HEK293 (cell line): ENCODE measurements around the gene CELF4.

Experiments used
- CTCF ChIP-seq: fragments of 450-650 bp; formaldehyde crosslinking; IDR thresholded peaks from 2 replicates; pipeline ENCODE4 v1.5.1; 2016; ENCODE audit warnings: missing biosample characterization, missing genetic modification characterization
- PBX3 ChIP-seq: sonication (generic); formaldehyde crosslinking; IDR thresholded peaks from 2 replicates; pipeline ENCODE4 v1.8.1; 2022; ENCODE audit warnings: mild to moderate bottlenecking, moderate library complexity, missing genetic modification reagents
- REPIN1 ChIP-seq: fragments of 450-650 bp; formaldehyde crosslinking; IDR thresholded peaks from 2 replicates; pipeline ENCODE4 v1.5.1; 2017; ENCODE audit warnings: missing biosample characterization, missing genetic modification characterization, low read depth
- TCF7L2 ChIP-seq: IDR thresholded peaks from 2 replicates; pipeline ENCODE4 v1.6.1; 2011; ENCODE audit warnings: low read depth, mild to moderate bottlenecking, inconsistent platforms, low read length, moderate library complexity, borderline replicate concordance
- ZNF184 ChIP-seq: fragments of 450-650 bp; IDR thresholded peaks from 2 replicates; pipeline ENCODE4 v1.5.1; 2018; ENCODE audit warnings: missing biosample characterization, mild to moderate bottlenecking, missing genetic modification characterization
- ZNF621 ChIP-seq: fragments of 450-650 bp; formaldehyde crosslinking; IDR thresholded peaks from 2 replicates; pipeline ENCODE4 v1.5.1; 2017; ENCODE audit warnings: missing biosample characterization, missing genetic modification characterization
- ZNF624 ChIP-seq: fragments of 450-650 bp; formaldehyde crosslinking; IDR thresholded peaks from 2 replicates; pipeline ENCODE4 v1.5.1; 2017; ENCODE audit warnings: missing biosample characterization, missing genetic modification characterization
- ZNF639 ChIP-seq: fragments of 450-650 bp; formaldehyde crosslinking; IDR thresholded peaks from 2 replicates; pipeline ENCODE4 v1.5.1; 2016; ENCODE audit warnings: missing biosample characterization, missing genetic modification characterization
- ZNF76 ChIP-seq: fragments of 450-650 bp; formaldehyde crosslinking; IDR thresholded peaks from 2 replicates; pipeline ENCODE4; 2016; ENCODE audit warnings: low read depth, missing biosample characterization, missing genetic modification characterization, borderline replicate concordance
- ZSCAN4 ChIP-seq: fragments of 450-650 bp; formaldehyde crosslinking; IDR thresholded peaks from 2 replicates; pipeline ENCODE4 v1.5.1; 2017; ENCODE audit warnings: missing biosample characterization, missing genetic modification characterization

- TF ChIP-seq ZNF624 (tag by site-specific recombination) (no peak), ZNF639 (no peak), ZNF184 (tag by site-specific recombination) (no peak), ZNF76 (tag by site-specific recombination) (no peak), ZSCAN4 (tag by site-specific recombination) (no peak), REPIN1 (tag by site-specific recombination) (no peak), ZNF621 (tag by site-specific recombination) (no peak), CTCF (tag by site-specific recombination) (no peak), PBX3 (CRISPR knock-in tag) (no peak), TCF7L2 (no peak)
Observed at GRCh38 chr18:37405772-37406171, 159.8 kb downstream of the CELF4 start.
